SU-DHL-6 (cell line): Measurements from ENCODE around the gene NTRK2.

Experiments
- H2AFZ ChIP-seq: fragments of 200-600 bp; sonication (generic); 2 replicates; pipeline ENCODE4 v1.6.1; 2014; ENCODE audit warnings: low read depth, mild to moderate bottlenecking, moderate library complexity, mixed read lengths, antibody characterized with exemption, low read length; ENCODE audit not compliant: severe bottlenecking
- H3F3A ChIP-seq: fragments of 200-600 bp; shearing (Covaris generic); 2 replicates; pipeline ENCODE4 v1.6.0; 2016; ENCODE audit warnings: antibody characterized with exemption, mild to moderate bottlenecking; ENCODE audit not compliant: insufficient read depth
- H3K27ac ChIP-seq: fragments of 200-600 bp; sonication (generic); 2 replicates; pipeline ENCODE4 v1.5.1; 2016; ENCODE audit warnings: low read depth, mild to moderate bottlenecking, low read length, moderate library complexity, mixed read lengths
- H3K27me3 ChIP-seq: fragments of 200-600 bp; sonication (generic), shearing (Covaris generic); 2 replicates; pipeline ENCODE4 v1.6.0; 2014; ENCODE audit warnings: mild to moderate bottlenecking, low read length
- H3K36me3 ChIP-seq: fragments of 200-600 bp; sonication (generic); 2 replicates; pipeline ENCODE4 v1.6.1; 2014; ENCODE audit warnings: mild to moderate bottlenecking, low read length, mixed read lengths
- H3K4me2 ChIP-seq: fragments of 300-600, 200-600 bp; shearing (Covaris generic), sonication (generic); 2 replicates; pipeline ENCODE4 v1.6.0; 2014; ENCODE audit warnings: low read length, low read depth, mild to moderate bottlenecking; ENCODE audit not compliant: poor library complexity, severe bottlenecking
- H3K4me3 ChIP-seq: fragments of 200-600 bp; sonication (generic); 2 replicates; pipeline ENCODE4 v1.5.1; 2014; ENCODE audit warnings: antibody characterized with exemption, low read length, mild to moderate bottlenecking, mixed read lengths; ENCODE audit not compliant: insufficient read depth, poor library complexity, severe bottlenecking
- H3K79me2 ChIP-seq: fragments of 200-600 bp; sonication (generic); 2 replicates; pipeline ENCODE4 v1.6.1; 2014; ENCODE audit warnings: mild to moderate bottlenecking, low read length, moderate library complexity; ENCODE audit not compliant: insufficient read depth
- H3K9ac ChIP-seq: fragments of 200-600 bp; sonication (generic); 2 replicates; pipeline ENCODE4 v1.7.0; 2014; ENCODE audit warnings: mild to moderate bottlenecking, low read length
- H3K9me2 ChIP-seq: fragments of 200-600 bp; sonication (generic); replicated peaks from 2 replicates; pipeline ENCODE4 v1.6.1; 2014; ENCODE audit warnings: low read length; ENCODE audit not compliant: insufficient read depth
- H3K9me3 ChIP-seq: fragments of 200-600 bp; sonication (generic); 2 replicates; pipeline ENCODE4 v1.6.1; 2014; ENCODE audit warnings: low read length, mixed read lengths; ENCODE audit not compliant: insufficient read depth
- H4K20me1 ChIP-seq: fragments of 200-600 bp; sonication (generic); 2 replicates; pipeline ENCODE4 v1.6.1; 2014; ENCODE audit warnings: low read depth, mild to moderate bottlenecking, antibody characterized with exemption, low read length, moderate library complexity, mixed read lengths
- CTCF ChIP-seq: fragments of 200-600 bp; sonication (generic); IDR thresholded peaks from one replicate; pipeline ENCODE4 v1.5.1; 2017; ENCODE audit warnings: antibody characterized with exemption, mild to moderate bottlenecking, low read length, moderate library complexity; ENCODE audit not compliant: insufficient read depth, poor library complexity, severe bottlenecking
- EZH2phosphoT487 ChIP-seq: fragments of 200-600 bp; sonication (generic), shearing (Covaris generic); conservative IDR thresholded peaks from 2 replicates; pipeline ENCODE4 v1.6.1; 2018; ENCODE audit warnings: mild to moderate bottlenecking, antibody characterized with exemption, low read length, moderate library complexity, mixed read lengths

NTRK2 gene

GRCh38 chr9:84940294-84940693 lies 270.8 kb downstream of the NTRK2 start:
- Histone ChIP-seq H4K20me1 (no peaks in the 10 kb centered on the region), H3K4me3 (no peak overlapping the region), H3K36me3 (no peaks in the 10 kb centered on the region), H3K27me3 (no peaks in the 10 kb centered on the region), H3F3A (no peaks in the 10 kb centered on the region), H3K4me2 (no peak overlapping the region), H3K27ac (no peak overlapping the region), H3K9ac (no peak overlapping the region), H2AFZ (no peak overlapping the region), H3K9me3 (no peaks in the 10 kb centered on the region), H3K9me2 (no peaks in the 10 kb centered on the region), H3K79me2 (no peaks in the 10 kb centered on the region)
- no peak for TF ChIP-seq CTCF
- TF ChIP-seq EZH2phosphoT487 = no peak

GRCh38 chr9:84941792-84942191 lies 272.3 kb downstream of the NTRK2 start:
- no peak overlapping the region for H3K4me3 ChIP-seq
- H3K9ac ChIP-seq = no peak overlapping the region
- no peak overlapping the region for H3K4me2 ChIP-seq
- H3K27me3 ChIP-seq = no peaks in the 10 kb centered on the region
- no peaks in the 10 kb centered on the region for H4K20me1 ChIP-seq
- TF ChIP-seq EZH2phosphoT487 = no peak
- TF ChIP-seq CTCF = no peak
- no peaks in the 10 kb centered on the region for H3K9me2 ChIP-seq
- H3F3A ChIP-seq = no peaks in the 10 kb centered on the region
- no peak overlapping the region for H2AFZ ChIP-seq
- no peaks in the 10 kb centered on the region for H3K79me2 ChIP-seq
- no peaks in the 10 kb centered on the region for H3K36me3 ChIP-seq
- H3K27ac ChIP-seq = no peak overlapping the region
- no peaks in the 10 kb centered on the region for H3K9me3 ChIP-seq

GRCh38 chr9:84943482-84944050 lies 274.0 kb downstream of the NTRK2 start:
- Histone ChIP-seq H3K27me3 (no peaks in the 10 kb centered on the region), H3K9me2 (no peaks in the 10 kb centered on the region), H4K20me1 (no peaks in the 10 kb centered on the region), H3K9me3 (no peaks in the 10 kb centered on the region), H3K4me3 (no peak overlapping the region), H3K9ac (no peak overlapping the region), H3K4me2 (no peak overlapping the region), H2AFZ (no peak overlapping the region), H3K27ac (no peak overlapping the region), H3F3A (no peaks in the 10 kb centered on the region), H3K79me2 (no peaks in the 10 kb centered on the region), H3K36me3 (no peaks in the 10 kb centered on the region)
- TF ChIP-seq CTCF (no peak), EZH2phosphoT487 (no peak)
